GM21737 (cell line): ENCODE data around the gene R3HDM2.

ENCODE experiments used
- ATAC-seq: cut with Tn5 transposase; IDR thresholded peaks from one replicate; pipeline ENCODE4 v1.9.1; 2021; ENCODE audit warnings: mild to moderate bottlenecking, moderate library complexity; ENCODE audit not compliant: unreplicated experiment

The R3HDM2 gene

GRCh38 chr12:57243521-57244311 lies 187.1 kb downstream of the R3HDM2 start:
- ATAC-seq = no peak

- ATAC-seq = no peak
These were observed 188.0 kb downstream of the R3HDM2 start for GRCh38 chr12:57242691-57243454.

GRCh38 chr12:57242329-57242690 lies 188.5 kb downstream of the R3HDM2 start:
- ATAC-seq = no peak

- ATAC-seq = no peak
These were observed 189.2 kb downstream of the R3HDM2 start for GRCh38 chr12:57241402-57242310.

GRCh38 chr12:57240926-57241401 lies 189.9 kb downstream of the R3HDM2 start:
- ATAC-seq = no peak

GRCh38 chr12:57240066-57240921 lies 190.5 kb downstream of the R3HDM2 start:
- ATAC-seq = no peak

GRCh38 chr12:57239587-57240065 lies 191.2 kb downstream of the R3HDM2 start:
- peak; percentile 1 for ATAC-seq

GRCh38 chr12:57238854-57239554 lies 191.8 kb downstream of the R3HDM2 start:
- ATAC-seq = peak; percentile 46

- ATAC-seq = no peak
These were observed 192.7 kb downstream of the R3HDM2 start for GRCh38 chr12:57237932-57238853.

GRCh38 chr12:57237596-57237931 lies 193.3 kb downstream of the R3HDM2 start:
- no peak for ATAC-seq

GRCh38 chr12:57236925-57237595 lies 193.8 kb downstream of the R3HDM2 start:
- ATAC-seq = no peak

- ATAC-seq = no peak
These were observed 194.5 kb downstream of the R3HDM2 start for GRCh38 chr12:57236201-57236924.

GRCh38 chr12:57235728-57236131 lies 195.1 kb downstream of the R3HDM2 start:
- ATAC-seq = no peak

GRCh38 chr12:57235017-57235727 lies 195.7 kb downstream of the R3HDM2 start:
- no peak for ATAC-seq

- no peak for ATAC-seq
These were observed 196.2 kb downstream of the R3HDM2 start for GRCh38 chr12:57234571-57235016.

GRCh38 chr12:57234233-57234570 lies 196.6 kb downstream of the R3HDM2 start:
- ATAC-seq = no peak
